ENCODE measurements around the gene GFY.

The GFY gene

GRCh38 chr19:49408816-49409440, 16.3 kb upstream of the GFY start:
- Histone ChIP-seq H3K4me1 (ENCODE audit: control extremely low read depth in 1 of 4, control insufficient read depth in 4 of 4, insufficient read depth in 4 of 4, low read length in 3 of 4) (peaks cover 0 to 32% (median 21%) of the 10 kb centered on the region in 4 experiments), H3K4me3 (ENCODE audit: control insufficient read depth in 1 of 7, extremely low read depth in 1 of 7, insufficient read depth in 4 of 7, low read depth in 2 of 7, low read length in 6 of 7) (no peak overlapping the region), H3K9me3 (ENCODE audit: control extremely low read depth in 1 of 5, control insufficient read depth in 4 of 5, insufficient read depth in 2 of 5, low read depth in 1 of 5, low read length in 4 of 5) (no peaks in the 10 kb centered on the region), H3K36me3 (ENCODE audit: control insufficient read depth in 4 of 4, insufficient read depth in 4 of 4, low read length in 3 of 4) (no peaks in the 10 kb centered on the region), H3K27me3 (replicated peaks in 2 of 5; ENCODE audit: control insufficient read depth in 4 of 5, insufficient read depth in 5 of 5, low read length in 4 of 5) (peaks cover 0 to 3% (median 0%) of the 10 kb centered on the region in 5 experiments), H3K27ac (ENCODE audit: insufficient read depth in 1 of 2, low read depth in 1 of 2, low read length in 2 of 2, poor library complexity in 1 of 2, severe bottlenecking in 2 of 2) (peak overlapping the region in 1 of 2 experiments; percentile 43)
- ChIA-PET CTCF (interaction anchor here (1.0 to 1.6 kb wide), 3 partner anchors 10 to 65 kb away, joined by 3 to 6 read pairs (median 4); partner anchors contain the start of gene FLT3LG), POLR2A (no interaction called here)
- DNase-seq: no peak
- WGBS (ENCODE audit: insufficient coverage): 73% methylated on average over 8 of the region's 8 CpGs

- Histone ChIP-seq H3K36me3 (ENCODE audit: control insufficient read depth in 4 of 4, insufficient read depth in 4 of 4, low read length in 3 of 4) (no peaks in the 10 kb centered on the region), H3K27me3 (replicated peaks in 2 of 5; ENCODE audit: control insufficient read depth in 4 of 5, insufficient read depth in 5 of 5, low read length in 4 of 5) (peaks cover 0 to 3% (median 0%) of the 10 kb centered on the region in 5 experiments), H3K4me1 (ENCODE audit: control extremely low read depth in 1 of 4, control insufficient read depth in 4 of 4, insufficient read depth in 4 of 4, low read length in 3 of 4) (peaks cover 0 to 36% (median 21%) of the 10 kb centered on the region in 4 experiments), H3K9me3 (ENCODE audit: control extremely low read depth in 1 of 5, control insufficient read depth in 4 of 5, insufficient read depth in 2 of 5, low read depth in 1 of 5, low read length in 4 of 5) (no peaks in the 10 kb centered on the region), H3K27ac (ENCODE audit: insufficient read depth in 1 of 2, low read depth in 1 of 2, low read length in 2 of 2, poor library complexity in 1 of 2, severe bottlenecking in 2 of 2) (peak overlapping the region in 1 of 2 experiments; percentile 43), H3K4me3 (ENCODE audit: control insufficient read depth in 1 of 7, extremely low read depth in 1 of 7, insufficient read depth in 4 of 7, low read depth in 2 of 7, low read length in 6 of 7) (peak overlapping the region in 2 of 7 experiments; percentile 19 to 21)
- CTCF ChIA-PET: interaction anchor here (1.0 to 1.6 kb wide), 3 partner anchors 9 to 64 kb away, joined by 3 to 6 read pairs (median 4); partner anchors contain the start of gene FLT3LG
- POLR2A ChIA-PET: no interaction called here
- WGBS (ENCODE audit: insufficient coverage): 78% methylated on average over 4 of the region's 5 CpGs
- peak in 2 of 3 donors; percentile 47 to 65 for DNase-seq
Measured at GRCh38 chr19:49409441-49410029, 15.7 kb upstream of the GFY start.

GRCh38 chr19:49411681-49412326, 13.4 kb upstream of the GFY start:
- ChIA-PET POLR2A (no interaction called here), CTCF (interaction anchor here (1.1 kb wide), 2 partner anchors 21 to 111 kb away, joined by 3 read pairs; no protein-coding TSS in a partner anchor)
- Histone ChIP-seq H3K4me3 (ENCODE audit: control insufficient read depth in 1 of 7, extremely low read depth in 1 of 7, insufficient read depth in 4 of 7, low read depth in 2 of 7, low read length in 6 of 7) (no peak overlapping the region), H3K4me1 (ENCODE audit: control extremely low read depth in 1 of 4, control insufficient read depth in 4 of 4, insufficient read depth in 4 of 4, low read length in 3 of 4) (peaks cover 0 to 39% (median 21%) of the 10 kb centered on the region in 4 experiments), H3K36me3 (ENCODE audit: control insufficient read depth in 4 of 4, insufficient read depth in 4 of 4, low read length in 3 of 4) (no peaks in the 10 kb centered on the region), H3K27ac (ENCODE audit: insufficient read depth in 1 of 2, low read depth in 1 of 2, low read length in 2 of 2, poor library complexity in 1 of 2, severe bottlenecking in 2 of 2) (no peak overlapping the region), H3K27me3 (replicated peaks in 2 of 5; ENCODE audit: control insufficient read depth in 4 of 5, insufficient read depth in 5 of 5, low read length in 4 of 5) (peaks cover 0 to 3% (median 0%) of the 10 kb centered on the region in 5 experiments), H3K9me3 (ENCODE audit: control extremely low read depth in 1 of 5, control insufficient read depth in 4 of 5, insufficient read depth in 2 of 5, low read depth in 1 of 5, low read length in 4 of 5) (no peaks in the 10 kb centered on the region)
- DNase-seq: no peak
- 95% methylated on average over 2 of the region's 3 CpGs for WGBS (ENCODE audit: insufficient coverage)

GRCh38 chr19:49413348-49413747, 11.8 kb upstream of the GFY start:
- Histone ChIP-seq H3K27me3 (replicated peaks in 2 of 5; ENCODE audit: control insufficient read depth in 4 of 5, insufficient read depth in 5 of 5, low read length in 4 of 5) (peaks cover 0 to 3% (median 0%) of the 10 kb centered on the region in 5 experiments), H3K4me1 (ENCODE audit: control extremely low read depth in 1 of 4, control insufficient read depth in 4 of 4, insufficient read depth in 4 of 4, low read length in 3 of 4) (peaks cover 0 to 51% (median 30%) of the 10 kb centered on the region in 4 experiments), H3K27ac (ENCODE audit: insufficient read depth in 1 of 2, low read depth in 1 of 2, low read length in 2 of 2, poor library complexity in 1 of 2, severe bottlenecking in 2 of 2) (no peak overlapping the region), H3K36me3 (ENCODE audit: control insufficient read depth in 4 of 4, insufficient read depth in 4 of 4, low read length in 3 of 4) (no peaks in the 10 kb centered on the region), H3K9me3 (ENCODE audit: control extremely low read depth in 1 of 5, control insufficient read depth in 4 of 5, insufficient read depth in 2 of 5, low read depth in 1 of 5, low read length in 4 of 5) (no peaks in the 10 kb centered on the region), H3K4me3 (ENCODE audit: control insufficient read depth in 1 of 7, extremely low read depth in 1 of 7, insufficient read depth in 4 of 7, low read depth in 2 of 7, low read length in 6 of 7) (no peak overlapping the region)
- WGBS (ENCODE audit: insufficient coverage): 100% methylated on average over 3 of the region's 9 CpGs
- ChIA-PET POLR2A (no interaction called here), CTCF (interaction anchor here (0.7 to 1.8 kb wide), 2 partner anchors 22 to 112 kb away, joined by 3 to 8 read pairs; no protein-coding TSS in a partner anchor)
- no peak for DNase-seq

- H3K27me3 ChIP-seq (replicated peaks in 2 of 5; ENCODE audit: control insufficient read depth in 4 of 5, insufficient read depth in 5 of 5, low read length in 4 of 5): peaks cover 0 to 7% (median under 1%) of the 10 kb centered on the region in 5 experiments
- no peaks in the 10 kb centered on the region for H3K9me3 ChIP-seq (ENCODE audit: control extremely low read depth in 1 of 5, control insufficient read depth in 4 of 5, insufficient read depth in 2 of 5, low read depth in 1 of 5, low read length in 4 of 5)
- H3K27ac ChIP-seq (ENCODE audit: insufficient read depth in 1 of 2, low read depth in 1 of 2, low read length in 2 of 2, poor library complexity in 1 of 2, severe bottlenecking in 2 of 2): no peak overlapping the region
- DNase-seq: no peak
- peaks cover 0 to 46% (median 24%) of the 10 kb centered on the region in 4 experiments for H3K4me1 ChIP-seq (ENCODE audit: control extremely low read depth in 1 of 4, control insufficient read depth in 4 of 4, insufficient read depth in 4 of 4, low read length in 3 of 4)
- 93% methylated on average over 3 of the region's 3 CpGs for WGBS (ENCODE audit: insufficient coverage)
- no peaks in the 10 kb centered on the region for H3K36me3 ChIP-seq (ENCODE audit: control insufficient read depth in 4 of 4, insufficient read depth in 4 of 4, low read length in 3 of 4)
- H3K4me3 ChIP-seq (ENCODE audit: control insufficient read depth in 1 of 7, extremely low read depth in 1 of 7, insufficient read depth in 4 of 7, low read depth in 2 of 7, low read length in 6 of 7): no peak overlapping the region
- ChIA-PET POLR2A (no interaction called here), CTCF (interaction anchor here (1.8 kb wide), 1 partner anchor 23 kb away, joined by 8 read pairs; no protein-coding TSS in a partner anchor)
Measured at GRCh38 chr19:49414256-49414655, 10.9 kb upstream of the GFY start.

GRCh38 chr19:49415102-49415809, 9.9 kb upstream of the GFY start:
- DNase-seq: no peak
- Histone ChIP-seq H3K4me1 (ENCODE audit: control extremely low read depth in 1 of 4, control insufficient read depth in 4 of 4, insufficient read depth in 4 of 4, low read length in 3 of 4) (peaks cover 0 to 37% (median 16%) of the 10 kb centered on the region in 4 experiments), H3K9me3 (ENCODE audit: control extremely low read depth in 1 of 5, control insufficient read depth in 4 of 5, insufficient read depth in 2 of 5, low read depth in 1 of 5, low read length in 4 of 5) (no peaks in the 10 kb centered on the region), H3K4me3 (ENCODE audit: control insufficient read depth in 1 of 7, extremely low read depth in 1 of 7, insufficient read depth in 4 of 7, low read depth in 2 of 7, low read length in 6 of 7) (no peak overlapping the region), H3K36me3 (ENCODE audit: control insufficient read depth in 4 of 4, insufficient read depth in 4 of 4, low read length in 3 of 4) (no peaks in the 10 kb centered on the region), H3K27me3 (replicated peaks in 2 of 5; ENCODE audit: control insufficient read depth in 4 of 5, insufficient read depth in 5 of 5, low read length in 4 of 5) (peaks cover 0 to 15% (median 8%) of the 10 kb centered on the region in 5 experiments), H3K27ac (ENCODE audit: insufficient read depth in 1 of 2, low read depth in 1 of 2, low read length in 2 of 2, poor library complexity in 1 of 2, severe bottlenecking in 2 of 2) (no peak overlapping the region)
- CTCF ChIA-PET: interaction anchor here (1.4 kb wide), 1 partner anchor 10 kb away, joined by 6 read pairs; the partner anchor contains the start of gene GFY
- 91% methylated on average over 10 of the region's 15 CpGs for WGBS (ENCODE audit: insufficient coverage)
- POLR2A ChIA-PET: interaction anchor here (0.7 kb wide), 1 partner anchor 615 kb away, joined by 3 read pairs; no protein-coding TSS in a partner anchor

All from common myeloid progenitor, CD34-positive (primary cell).